Duodenal mucosa (tissue), 2 donors: ENCODE data around the gene MOBP.

Experiments
- H3K27ac ChIP-seq: one replicate; pipeline ENCODE4 v1.7.0; 2013; ENCODE audit warnings: low read depth, low read length
- H3K27me3 ChIP-seq, 2 donors: one replicate each; pipeline ENCODE4 v1.7.0; 2013; ENCODE audit warnings: low read length in 2 of 2, control low read depth in 1 of 2; ENCODE audit not compliant: insufficient read depth in 2 of 2, control insufficient read depth in 1 of 2
- H3K36me3 ChIP-seq, 2 donors: one replicate each; pipeline ENCODE4 v1.7.0; 2013; ENCODE audit warnings: low read length in 2 of 2, control low read depth in 1 of 2; ENCODE audit not compliant: insufficient read depth in 2 of 2, control insufficient read depth in 1 of 2
- H3K4me1 ChIP-seq, 2 donors: one replicate each; pipeline ENCODE4 v1.7.0; 2013; ENCODE audit warnings: low read length in 2 of 2, control low read depth in 1 of 2; ENCODE audit not compliant: insufficient read depth in 2 of 2, control insufficient read depth in 1 of 2
- H3K4me3 ChIP-seq, 2 donors: one replicate each; pipeline ENCODE4 v1.7.0; 2013; ENCODE audit warnings: low read length in 2 of 2, low read depth in 1 of 2
- H3K9ac ChIP-seq, 2 donors: one replicate each; pipeline ENCODE4 v1.7.0; 2013; ENCODE audit warnings: low read length in 2 of 2, low read depth in 1 of 2
- H3K9me3 ChIP-seq, 2 donors: one replicate each; pipeline ENCODE4 v1.7.0; 2013; ENCODE audit warnings: low read length in 2 of 2, control low read depth in 1 of 2; ENCODE audit not compliant: control insufficient read depth in 1 of 2

MOBP gene

DNA sequence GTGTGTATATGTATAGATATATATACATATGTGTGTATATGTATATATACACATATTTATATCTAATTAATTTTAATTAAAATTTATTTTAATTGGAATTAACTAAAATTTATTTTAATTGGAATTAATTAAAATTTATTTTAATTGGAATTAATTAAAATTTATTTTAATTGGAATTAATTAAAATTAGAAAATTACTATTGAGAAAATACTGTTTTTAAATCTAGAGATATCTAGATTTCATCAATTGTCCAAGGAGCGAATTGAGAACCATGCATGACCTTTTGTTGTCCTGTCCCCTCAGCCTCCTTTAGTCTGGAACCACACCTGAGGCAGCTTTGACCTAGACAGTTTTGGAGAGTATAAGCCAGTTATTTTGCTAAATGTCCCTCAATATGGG is 1.8 kb downstream of the MOBP start:
- Histone ChIP-seq H3K4me3 (no peak overlapping the region), H3K27me3 (no peaks in the 10 kb centered on the region), H3K4me1 (no peaks in the 10 kb centered on the region), H3K9me3 (no peaks in the 10 kb centered on the region), H3K36me3 (no peaks in the 10 kb centered on the region), H3K9ac (no peak overlapping the region), H3K27ac (no peak overlapping the region)

DNA sequence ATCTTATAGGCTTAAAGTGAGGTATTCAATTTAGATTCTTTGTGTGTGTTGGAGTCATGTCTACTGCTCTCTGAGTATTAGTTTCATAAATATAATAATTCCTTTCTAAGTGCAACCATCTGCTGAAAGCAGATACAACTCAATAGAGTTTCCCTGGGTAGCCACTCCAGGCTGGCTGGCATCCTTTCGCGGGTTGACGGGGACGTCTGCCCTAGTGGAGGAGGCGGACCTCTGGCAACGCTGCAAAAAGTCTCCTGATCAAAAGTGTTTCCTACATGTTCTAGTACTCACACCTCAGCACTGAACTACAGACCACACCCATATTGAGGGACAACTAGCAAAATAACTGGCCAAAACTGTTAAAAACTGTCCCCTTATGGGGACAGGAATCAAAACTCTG is 2.5 kb downstream of the MOBP start:
- H3K9me3 ChIP-seq: no peaks in the 10 kb centered on the region
- no peaks in the 10 kb centered on the region for H3K4me1 ChIP-seq
- no peaks in the 10 kb centered on the region for H3K27me3 ChIP-seq
- no peak overlapping the region for H3K9ac ChIP-seq
- H3K36me3 ChIP-seq: no peaks in the 10 kb centered on the region
- no peak overlapping the region for H3K4me3 ChIP-seq
- no peak overlapping the region for H3K27ac ChIP-seq

DNA sequence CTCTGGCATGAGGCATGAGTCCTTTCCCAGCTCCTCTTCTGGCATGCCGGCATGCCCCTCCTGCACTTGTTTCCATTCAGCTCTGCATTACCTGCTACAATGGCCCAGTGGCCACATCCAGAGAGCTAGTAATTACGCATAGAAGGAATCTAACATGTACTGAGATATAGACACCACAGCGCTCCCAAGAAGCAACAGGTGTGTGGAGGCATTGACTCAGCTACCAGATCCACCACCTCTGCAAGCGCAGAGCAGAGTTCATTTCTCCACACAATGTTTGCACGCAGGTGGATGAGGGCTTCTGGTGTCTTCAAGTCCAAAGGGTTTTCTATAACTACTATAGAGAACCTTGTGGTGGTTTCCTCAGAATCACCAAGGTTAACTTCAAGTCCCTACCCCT is 4.2 kb downstream of the MOBP start:
- no peak overlapping the region for H3K9ac ChIP-seq
- no peaks in the 10 kb centered on the region for H3K27me3 ChIP-seq
- H3K4me3 ChIP-seq: no peak overlapping the region
- H3K27ac ChIP-seq: no peak overlapping the region
- H3K9me3 ChIP-seq: peaks cover 0 to under 1% of the 10 kb centered on the region in 2 donors
- no peaks in the 10 kb centered on the region for H3K4me1 ChIP-seq
- H3K36me3 ChIP-seq: no peaks in the 10 kb centered on the region

DNA sequence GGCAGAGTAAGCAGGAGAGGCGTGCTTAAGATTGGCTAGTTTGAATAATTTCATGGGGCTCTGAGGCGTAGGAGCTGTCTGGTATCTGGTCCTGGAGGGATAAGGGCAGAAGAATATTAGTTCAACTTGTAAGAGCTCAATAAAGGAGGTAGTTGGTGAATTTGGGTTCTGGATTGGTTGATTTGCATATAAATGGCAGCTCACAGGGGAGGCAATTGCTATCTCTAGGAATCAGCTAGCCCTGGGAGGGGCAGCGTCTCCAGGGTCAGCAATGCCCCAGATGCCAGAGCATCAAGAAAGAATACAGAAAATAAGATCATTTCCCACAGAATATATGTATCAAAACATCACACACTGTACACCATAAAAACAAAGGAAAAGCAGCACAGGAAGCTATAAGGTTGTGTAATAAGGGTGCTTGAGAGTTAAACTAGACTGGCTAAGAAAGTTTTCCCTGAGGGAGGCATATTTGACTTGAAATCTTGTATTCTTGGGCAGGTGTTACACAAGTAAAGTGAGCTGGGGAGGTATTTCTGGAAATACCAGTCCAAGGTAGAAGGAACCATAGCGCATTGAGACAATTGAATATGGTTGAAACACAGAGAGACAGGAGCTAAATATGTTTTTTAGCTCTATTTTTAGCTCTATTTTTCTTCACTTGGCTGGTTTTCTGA is 6.1 kb downstream of the MOBP start:
- Histone ChIP-seq H3K27me3 (no peaks in the 10 kb centered on the region), H3K9me3 (peaks cover 0 to 6% of the 10 kb centered on the region in 2 donors), H3K9ac (no peak overlapping the region), H3K4me1 (no peaks in the 10 kb centered on the region), H3K27ac (no peak overlapping the region), H3K4me3 (no peak overlapping the region), H3K36me3 (no peaks in the 10 kb centered on the region)

- Histone ChIP-seq H3K4me3 (no peak overlapping the region), H3K9ac (no peak overlapping the region), H3K9me3 (peaks cover 0 to 6% of the 10 kb centered on the region in 2 donors), H3K27me3 (no peaks in the 10 kb centered on the region), H3K4me1 (no peaks in the 10 kb centered on the region), H3K27ac (no peak overlapping the region), H3K36me3 (no peaks in the 10 kb centered on the region)
Observed at GRCh38 chr3:39474126-39474515, 6.6 kb downstream of the MOBP start.

- H3K9ac ChIP-seq: no peak overlapping the region
- no peaks in the 10 kb centered on the region for H3K27me3 ChIP-seq
- peaks cover 0 to 6% of the 10 kb centered on the region in 2 donors for H3K9me3 ChIP-seq
- H3K27ac ChIP-seq: no peak overlapping the region
- H3K4me1 ChIP-seq: no peaks in the 10 kb centered on the region
- no peak overlapping the region for H3K4me3 ChIP-seq
- no peaks in the 10 kb centered on the region for H3K36me3 ChIP-seq
Observed at GRCh38 chr3:39476783-39477182, 9.3 kb downstream of the MOBP start.

DNA sequence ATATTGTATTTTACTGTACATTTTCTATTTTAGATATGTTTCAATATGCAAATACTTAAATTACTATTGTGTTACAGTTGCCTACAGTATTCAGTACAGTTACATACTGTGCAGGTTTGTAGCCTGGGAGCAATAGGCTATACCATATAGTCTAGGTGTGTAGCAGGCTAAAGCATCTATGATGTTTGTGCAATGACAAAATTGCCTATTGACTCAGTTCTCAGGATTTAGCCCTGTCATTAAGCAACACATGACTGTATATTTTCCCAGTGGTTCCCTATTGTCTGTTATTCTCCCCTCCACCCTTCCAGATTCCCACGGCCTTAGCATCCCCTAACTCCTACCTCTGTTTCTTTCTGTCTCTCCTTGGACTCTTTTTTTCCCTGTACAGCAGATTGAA is 10.7 kb downstream of the MOBP start:
- H3K27ac ChIP-seq: no peak overlapping the region
- H3K4me3 ChIP-seq: no peak overlapping the region
- no peaks in the 10 kb centered on the region for H3K27me3 ChIP-seq
- no peaks in the 10 kb centered on the region for H3K36me3 ChIP-seq
- H3K9ac ChIP-seq: no peak overlapping the region
- peaks cover 0 to 6% of the 10 kb centered on the region in 2 donors for H3K9me3 ChIP-seq
- no peaks in the 10 kb centered on the region for H3K4me1 ChIP-seq

DNA sequence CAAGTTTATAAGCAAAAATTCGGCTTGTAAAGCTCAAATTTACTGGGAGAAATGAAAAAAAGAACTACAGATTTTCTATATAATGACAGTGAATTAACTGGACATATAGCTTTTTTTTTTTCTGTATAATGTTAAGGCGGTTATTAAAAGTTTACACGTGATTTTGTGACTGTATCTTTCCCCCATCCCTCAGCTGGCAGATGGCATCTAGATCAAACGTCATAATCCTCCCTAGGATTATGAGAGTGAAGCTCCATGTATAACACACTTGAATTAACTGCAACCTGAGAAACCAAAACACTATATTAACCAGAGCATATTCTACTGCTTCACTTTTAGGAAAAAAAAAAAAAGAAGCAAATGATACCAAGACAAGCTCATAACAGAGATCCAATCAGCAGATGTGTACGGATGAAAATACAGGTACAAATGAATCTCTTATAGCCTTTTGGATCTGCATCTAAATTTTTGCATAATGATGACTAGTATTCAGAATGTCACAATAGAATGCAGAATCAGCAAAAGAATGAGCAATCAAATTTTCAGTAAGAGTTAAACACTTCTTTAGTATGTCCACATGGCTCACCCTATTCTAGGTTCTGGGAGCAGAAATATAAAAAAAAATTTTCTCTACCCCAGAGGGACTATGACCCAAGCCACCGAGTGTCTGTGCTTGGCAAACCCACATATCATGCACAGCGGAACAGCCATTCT is 12.4 kb downstream of the MOBP start:
- H3K4me1 ChIP-seq: no peaks in the 10 kb centered on the region
- no peaks in the 10 kb centered on the region for H3K27me3 ChIP-seq
- H3K27ac ChIP-seq: no peak overlapping the region
- H3K9ac ChIP-seq: no peak overlapping the region
- no peaks in the 10 kb centered on the region for H3K36me3 ChIP-seq
- peaks cover 0 to 6% of the 10 kb centered on the region in 2 donors for H3K9me3 ChIP-seq
- H3K4me3 ChIP-seq: no peak overlapping the region

DNA sequence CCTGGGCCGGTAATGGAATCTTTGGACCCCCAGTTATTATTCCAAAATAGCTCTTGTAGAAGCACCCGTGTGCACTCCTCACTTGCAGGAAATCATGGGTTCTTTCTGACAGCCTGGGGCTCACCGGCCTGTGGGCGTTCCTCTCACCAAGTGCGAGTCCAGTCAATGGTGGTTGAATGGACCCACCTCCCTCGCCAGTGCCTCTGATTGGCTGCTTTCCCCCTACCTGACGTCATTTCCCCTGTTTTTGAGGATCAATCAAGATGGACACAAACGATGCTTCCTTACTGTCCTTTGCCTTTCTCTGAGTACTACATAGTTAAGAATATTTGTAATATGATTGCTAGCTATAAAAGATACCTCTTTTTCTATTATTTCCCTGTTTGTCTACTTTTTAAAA is 18.1 kb downstream of the MOBP start:
- H3K27me3 ChIP-seq: no peaks in the 10 kb centered on the region
- no peaks in the 10 kb centered on the region for H3K4me1 ChIP-seq
- H3K27ac ChIP-seq: no peak overlapping the region
- H3K9ac ChIP-seq: no peak overlapping the region
- H3K4me3 ChIP-seq: no peak overlapping the region
- no peaks in the 10 kb centered on the region for H3K9me3 ChIP-seq
- H3K36me3 ChIP-seq: no peaks in the 10 kb centered on the region

DNA sequence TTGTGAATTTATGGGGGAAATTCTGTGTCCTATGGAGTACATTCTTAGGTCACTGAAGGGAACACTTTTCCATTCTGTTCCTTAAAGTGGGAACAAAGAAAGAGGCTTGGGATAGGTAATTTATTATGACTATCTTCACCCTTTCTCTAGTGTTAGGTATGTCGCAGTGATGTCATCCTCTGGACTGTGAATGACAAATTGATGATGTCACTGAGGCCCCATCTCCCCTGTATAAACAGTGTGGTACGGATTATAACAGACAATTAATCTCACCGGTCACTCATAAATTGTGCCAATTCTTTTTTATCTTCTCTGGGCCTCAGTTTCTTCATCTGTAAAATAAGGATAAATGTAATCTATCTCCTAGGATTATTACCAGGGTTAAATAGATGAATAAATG is 23.5 kb downstream of the MOBP start:
- Histone ChIP-seq H3K9me3 (no peaks in the 10 kb centered on the region), H3K27ac (no peak overlapping the region), H3K4me3 (no peak overlapping the region), H3K9ac (no peak overlapping the region), H3K4me1 (no peaks in the 10 kb centered on the region), H3K27me3 (peaks cover 0 to 5% of the 10 kb centered on the region in 2 donors), H3K36me3 (no peaks in the 10 kb centered on the region)
